ENCODE data around the gene USP46. TPM values are rescaled to one million over a fixed set of nuclear protein-coding genes. Genes with fewer than 3 reads are reported as not detected.

USP46 gene
- total RNA-seq, 1 donor from 2014 or later, result 20.8 TPM

- DNase-seq (ENCODE audit: low read depth), result no peak
These were observed 83.7 kb downstream of the USP46 start for GRCh38 chr4:52575406-52575805.

DNA sequence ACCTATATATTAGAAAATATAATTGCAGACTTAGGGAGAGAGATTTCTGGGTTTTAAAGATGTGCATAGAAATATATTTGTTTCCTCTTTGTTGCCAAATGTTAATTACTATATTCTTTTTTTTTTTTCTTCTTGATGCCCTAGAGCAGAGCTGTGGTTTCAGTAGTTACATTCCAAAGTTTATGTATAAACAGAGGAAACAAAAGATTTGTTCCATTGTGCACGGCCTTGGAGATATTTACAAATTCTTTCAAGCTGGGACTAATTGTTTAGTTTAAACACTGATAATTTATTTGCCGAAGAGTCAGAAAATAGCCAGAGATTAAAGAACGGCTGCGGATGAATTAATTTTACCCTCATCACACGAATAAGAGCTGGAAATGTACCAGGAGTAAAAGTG is 85.1 kb downstream of the USP46 start:
- no peak for DNase-seq (ENCODE audit: low read depth)

DNA sequence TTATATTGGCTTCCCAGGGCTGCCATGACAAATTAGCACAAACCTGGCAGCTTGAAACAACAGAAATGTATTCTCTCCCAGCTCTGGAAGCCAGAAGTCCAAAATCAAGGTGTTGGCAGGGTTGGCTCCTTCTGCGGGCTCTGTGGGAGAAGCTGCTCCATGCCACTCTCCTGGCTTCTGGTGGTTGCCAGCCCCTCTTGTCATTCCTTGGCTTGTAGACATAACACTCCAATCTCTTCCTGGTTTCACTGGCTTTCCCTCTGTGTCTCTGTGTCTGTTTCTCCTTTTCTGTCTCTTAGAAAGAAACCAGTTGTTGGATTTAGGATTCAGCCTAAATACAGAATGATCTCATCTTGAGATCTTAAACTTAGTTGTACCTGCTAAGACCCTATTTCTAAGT is 85.5 kb downstream of the USP46 start:
- no peak for DNase-seq (ENCODE audit: low read depth)

DNA sequence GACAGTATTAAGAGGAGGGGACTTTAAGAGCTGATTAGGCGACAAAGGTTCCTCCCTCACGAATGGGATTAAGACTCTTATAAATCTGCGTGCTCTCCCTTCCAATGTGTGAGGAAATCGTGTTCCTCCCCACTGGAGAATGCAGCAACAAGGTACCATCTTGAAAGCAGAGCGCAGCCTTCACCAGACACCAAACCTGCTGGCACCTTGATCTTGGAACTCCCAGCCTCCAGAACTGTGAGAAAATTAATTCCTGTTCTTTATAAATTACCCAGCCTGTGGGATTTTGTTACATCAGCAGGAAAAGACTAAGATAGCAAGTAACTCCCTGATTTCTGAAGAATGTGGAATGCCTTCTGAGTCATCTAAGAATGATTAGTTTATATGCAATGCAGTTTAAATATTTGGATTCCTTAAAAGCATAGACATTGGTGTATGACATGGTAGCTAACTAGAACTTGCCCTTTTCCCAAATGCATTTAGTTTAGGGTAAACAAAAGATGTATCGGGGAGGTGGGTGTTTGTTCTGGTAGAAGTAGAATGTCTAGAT is 86.1 kb downstream of the USP46 start:
- no peak for DNase-seq (ENCODE audit: low read depth)

- DNase-seq (ENCODE audit: low read depth), result no peak
These were observed 90.8 kb downstream of the USP46 start for GRCh38 chr4:52568351-52568750.

DNA sequence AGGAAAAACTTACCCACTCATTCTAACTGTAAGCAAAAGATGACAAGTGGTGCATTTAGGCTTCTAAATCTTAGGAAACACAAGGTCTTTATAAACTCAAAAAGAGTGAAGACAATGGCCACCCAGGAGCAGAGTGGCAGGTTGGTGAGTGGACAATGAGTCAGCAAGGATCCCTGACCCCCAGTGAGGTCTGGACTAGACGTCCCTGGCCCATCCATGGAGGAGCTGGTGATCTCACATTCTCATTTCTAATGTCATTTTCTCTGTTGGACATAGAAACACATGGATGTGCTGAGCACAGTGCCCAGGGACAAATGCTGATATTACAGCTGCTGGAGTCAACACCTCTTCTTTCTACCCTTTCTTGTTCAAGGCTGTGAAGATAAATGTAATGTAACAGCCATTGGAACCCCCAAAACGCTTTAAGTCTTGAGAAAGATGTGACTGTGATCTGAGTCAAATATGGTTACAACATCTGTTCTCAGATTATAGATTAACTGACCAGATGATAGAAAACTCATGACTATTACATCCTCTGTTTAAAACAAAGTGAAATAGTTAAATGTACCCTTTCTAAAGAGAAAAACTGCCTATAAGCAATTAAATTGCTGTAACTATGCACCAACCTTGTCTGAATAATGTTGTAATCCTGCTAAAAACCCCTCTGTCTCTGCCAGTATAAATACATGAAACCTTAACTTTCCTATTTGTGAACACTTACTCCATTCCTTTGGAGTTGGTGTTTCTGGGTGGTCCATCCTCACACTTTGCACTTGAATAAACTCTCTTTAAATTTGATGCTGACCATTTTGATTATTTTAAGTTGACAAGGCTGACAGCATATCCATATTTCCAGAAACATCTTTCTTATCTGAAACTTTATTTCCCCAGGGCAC is 92.7 kb downstream of the USP46 start:
- no peak for DNase-seq (ENCODE audit: low read depth)

DNA sequence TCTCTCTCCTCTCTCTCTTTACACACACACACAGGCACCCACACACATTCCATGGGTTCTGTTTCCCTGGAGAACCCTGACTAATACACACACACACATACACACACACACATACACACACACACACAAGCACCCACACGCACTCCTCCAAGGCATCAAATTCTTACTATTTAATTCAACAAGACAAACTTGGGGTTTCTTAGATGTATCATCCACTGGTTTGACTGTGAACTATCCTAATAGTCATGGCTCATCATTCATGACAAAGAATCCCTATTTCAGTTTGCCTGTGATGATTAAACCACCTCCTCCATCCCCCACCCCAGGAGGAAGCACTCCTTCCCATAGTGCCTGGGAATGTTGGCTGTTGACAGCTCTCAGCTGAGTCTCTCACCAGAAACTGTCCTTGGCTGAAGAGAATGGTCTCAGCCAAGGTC is 98.2 kb downstream of the USP46 start:
- DNase-seq (ENCODE audit: low read depth), result no peak

- no peak for DNase-seq (ENCODE audit: low read depth)
These were observed 103.8 kb downstream of the USP46 start for GRCh38 chr4:52555356-52555716.

- DNase-seq (ENCODE audit: low read depth), result no peak
These were observed 104.3 kb downstream of the USP46 start for GRCh38 chr4:52554612-52555355.

DNA sequence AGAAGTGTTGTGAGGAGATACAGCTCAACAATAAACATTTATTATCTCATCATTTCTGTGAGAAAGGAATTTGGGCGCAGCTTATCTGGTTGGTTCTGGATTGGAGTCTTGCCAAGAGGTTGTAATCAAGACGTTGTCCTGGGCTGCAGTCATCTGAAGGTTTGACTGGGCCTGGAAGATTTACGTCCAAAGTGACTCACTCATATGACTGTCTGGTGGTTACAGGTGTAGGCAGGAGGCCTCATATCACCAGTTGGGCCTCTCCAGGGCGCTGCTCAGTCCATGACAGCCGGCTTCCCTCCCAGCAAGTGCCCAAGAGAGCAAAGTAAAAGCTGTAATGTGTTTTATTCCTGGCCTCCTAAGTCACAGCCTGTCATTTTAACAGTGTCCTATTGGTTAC is 106.3 kb downstream of the USP46 start:
- no peak for DNase-seq (ENCODE audit: low read depth)

- DNase-seq (ENCODE audit: low read depth), result no peak
These were observed 107.6 kb downstream of the USP46 start for GRCh38 chr4:52551487-52551886.

- DNase-seq (ENCODE audit: low read depth), result no peak
These were observed 108.9 kb downstream of the USP46 start for GRCh38 chr4:52550186-52550585.

DNA sequence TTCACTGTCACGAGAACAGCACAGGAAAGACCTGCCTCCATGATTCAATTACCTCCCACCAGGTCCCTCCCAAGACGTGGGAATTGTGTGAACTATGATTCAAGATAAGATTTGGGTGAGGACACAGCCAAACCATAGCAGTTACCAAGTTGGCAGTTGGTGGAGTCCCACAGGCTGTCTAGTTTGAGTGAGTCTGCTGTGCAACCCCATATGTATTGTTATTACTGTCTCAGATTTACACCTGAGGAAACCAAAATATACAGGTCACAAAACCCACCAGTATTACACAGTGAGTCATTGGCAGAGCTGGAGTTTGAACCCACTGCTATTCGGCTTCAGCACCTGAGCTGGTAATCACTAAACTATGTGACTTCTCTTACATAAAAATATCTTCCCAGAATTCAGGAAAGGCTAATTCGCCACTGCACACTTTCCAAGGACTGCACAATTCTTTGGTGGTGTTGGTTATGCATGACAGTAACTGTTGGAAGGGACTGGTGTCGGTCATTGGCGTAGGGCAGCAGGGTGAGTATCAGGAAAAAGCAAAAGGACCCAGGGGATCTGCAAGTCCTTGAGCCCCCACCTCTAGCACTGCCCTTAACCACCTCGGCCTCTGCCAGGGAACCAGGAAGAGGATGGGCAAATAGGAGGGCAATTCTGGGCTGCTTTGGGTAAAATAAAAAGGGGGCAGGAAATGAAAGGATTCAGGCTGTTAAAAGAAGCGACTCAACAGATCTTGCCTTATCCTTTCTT is 110.1 kb downstream of the USP46 start:
- DNase-seq (ENCODE audit: low read depth), result no peak

- no peak for DNase-seq (ENCODE audit: low read depth)
These were observed 112.7 kb downstream of the USP46 start for GRCh38 chr4:52546449-52546848.

- DNase-seq (ENCODE audit: low read depth), result peak; percentile 79
These were observed 113.7 kb downstream of the USP46 start for GRCh38 chr4:52545099-52546069.

Other genes with a start within 250 kb of the USP46 start
- 0.10 and 0.13 TPM in 2 replicates for gene ERVMER34-1, start 92.1 kb upstream of the USP46 start, total RNA-seq
- gene RASL11B, start 203.0 kb upstream of the USP46 start, total RNA-seq, result 0.08 and 0.57 TPM in 2 replicates